Endometrium (tissue), 2 donors: ENCODE measurements around the gene FBN1.

ENCODE experiments used
- FAIRE-seq: peaks from 2 replicates; lab custom pipeline; 2012; peaks lifted over from hg19 to GRCh38; lab: Jason Lieb, UNC
- donor health status: control.
- donor health status: control.

The FBN1 gene

DNA sequence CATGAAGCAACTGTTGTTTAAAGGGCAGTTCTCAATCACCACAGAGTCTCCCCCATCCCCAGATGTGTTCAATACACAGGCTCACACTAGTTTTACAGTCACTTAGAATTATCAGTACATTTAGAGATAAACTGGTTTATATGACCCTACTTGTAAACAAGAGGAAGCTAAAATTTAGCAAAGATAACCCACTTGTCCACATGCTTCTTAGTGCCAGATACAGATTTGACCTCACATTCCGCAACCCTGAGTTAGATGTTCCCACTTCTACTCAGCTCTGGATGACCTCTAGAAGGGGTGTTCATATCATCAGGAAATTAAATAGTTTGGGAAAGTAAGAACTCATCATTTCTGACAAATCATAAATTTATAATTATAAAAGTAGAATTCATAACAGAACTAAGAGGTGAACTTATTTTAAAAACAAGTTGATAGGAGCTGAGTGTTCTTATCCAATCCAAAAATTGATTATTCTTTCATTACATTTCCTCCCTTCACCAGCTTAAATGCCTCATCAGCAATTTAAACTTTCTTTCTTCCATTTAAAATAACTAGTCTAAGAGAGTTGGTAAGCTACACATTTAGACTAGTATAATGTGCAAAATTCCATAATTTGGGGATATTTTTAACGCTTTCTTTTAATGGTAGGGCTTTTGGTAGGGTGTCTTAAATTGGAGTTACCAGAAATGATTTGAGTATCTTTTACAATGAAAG is 131.2 kb downstream of the FBN1 start:
- FAIRE-seq, result no peak

DNA sequence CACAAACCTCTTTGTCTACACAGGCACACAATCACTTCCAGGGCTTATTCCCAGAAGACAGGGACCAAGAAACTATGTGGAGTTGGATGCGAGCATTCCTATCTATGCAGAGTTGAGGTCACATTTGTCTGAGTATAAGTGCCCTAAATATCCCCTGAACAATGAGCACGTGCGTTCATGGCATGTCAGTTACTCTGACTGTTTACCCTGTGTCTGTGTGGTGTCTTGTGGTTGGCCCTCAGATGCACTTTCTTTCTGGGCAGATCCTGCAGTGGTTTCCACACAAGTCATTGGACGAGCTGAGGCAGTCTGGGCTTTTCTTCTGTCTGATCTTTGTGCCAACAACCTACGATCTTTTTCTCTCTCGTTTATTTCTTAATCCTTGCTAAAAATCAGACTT is 134.5 kb downstream of the FBN1 start:
- FAIRE-seq, result no peak

DNA sequence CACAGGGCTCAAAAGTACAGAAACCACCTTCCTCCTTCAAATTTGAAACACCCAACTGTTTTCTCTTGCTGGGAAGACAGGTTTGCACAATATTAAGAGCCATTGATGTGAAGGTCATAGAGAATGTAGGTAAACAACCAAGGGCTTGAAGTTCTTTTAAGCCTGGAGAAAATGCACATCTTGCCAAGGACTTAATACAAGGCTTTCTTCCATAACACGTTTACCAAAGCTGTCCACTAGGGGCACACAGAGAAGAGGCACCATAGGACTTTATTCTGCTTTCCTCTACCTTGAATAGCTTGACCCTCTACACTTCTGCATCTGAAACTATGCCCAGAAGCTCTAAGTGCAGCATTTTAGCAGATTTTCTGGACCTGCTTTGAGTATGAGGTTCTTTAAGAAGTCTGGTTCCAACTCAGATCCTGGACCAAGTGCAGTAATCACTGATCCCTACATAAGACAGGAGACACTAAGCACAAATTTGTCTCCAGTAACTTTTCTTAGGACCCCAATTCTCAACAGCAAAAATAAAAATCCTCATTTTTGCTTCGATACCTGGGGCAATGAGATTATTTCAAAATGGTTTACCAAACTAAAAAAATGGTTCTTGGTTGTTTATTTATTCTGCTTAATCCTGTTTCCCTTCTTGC is 138.0 kb downstream of the FBN1 start:
- FAIRE-seq, result no peak

DNA sequence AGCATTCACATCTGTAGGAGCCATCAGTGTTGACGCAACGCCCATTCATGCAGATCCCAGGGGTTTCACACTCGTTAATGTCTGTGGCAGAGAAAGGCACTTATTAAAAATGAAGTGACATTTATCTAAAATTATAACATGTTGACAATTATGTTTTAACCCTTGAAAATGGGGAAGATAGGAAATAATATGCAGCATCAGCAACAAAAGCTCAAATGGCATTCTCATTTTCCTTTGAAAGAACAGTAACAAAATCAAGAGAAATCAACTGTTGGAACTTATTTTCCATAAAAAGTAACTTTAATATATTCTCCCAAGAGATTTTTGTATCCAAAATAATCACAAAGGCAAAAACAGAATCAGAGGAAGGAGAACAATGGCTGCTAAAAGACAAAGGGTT is 140.4 kb downstream of the FBN1 start:
- FAIRE-seq, result no peak

DNA sequence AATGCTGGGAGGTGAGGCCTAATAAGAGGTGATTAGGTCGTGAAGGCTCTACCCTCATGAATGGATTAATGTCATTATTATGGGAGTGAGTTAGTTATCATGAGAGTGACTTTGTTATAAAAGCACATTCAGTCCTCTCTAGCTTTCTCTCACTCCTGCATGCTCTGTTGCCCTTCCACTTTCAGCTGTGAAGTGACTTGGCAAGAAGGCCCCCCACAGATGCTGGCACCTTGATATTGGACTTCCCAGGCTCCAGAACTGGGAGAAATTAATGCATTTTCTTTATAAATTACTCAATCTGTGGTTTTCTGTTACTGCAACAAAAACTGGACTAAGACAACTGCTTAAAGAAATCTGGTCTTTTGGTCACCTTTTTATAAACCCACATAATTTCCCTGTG is 144.3 kb downstream of the FBN1 start:
- no peak for FAIRE-seq

DNA sequence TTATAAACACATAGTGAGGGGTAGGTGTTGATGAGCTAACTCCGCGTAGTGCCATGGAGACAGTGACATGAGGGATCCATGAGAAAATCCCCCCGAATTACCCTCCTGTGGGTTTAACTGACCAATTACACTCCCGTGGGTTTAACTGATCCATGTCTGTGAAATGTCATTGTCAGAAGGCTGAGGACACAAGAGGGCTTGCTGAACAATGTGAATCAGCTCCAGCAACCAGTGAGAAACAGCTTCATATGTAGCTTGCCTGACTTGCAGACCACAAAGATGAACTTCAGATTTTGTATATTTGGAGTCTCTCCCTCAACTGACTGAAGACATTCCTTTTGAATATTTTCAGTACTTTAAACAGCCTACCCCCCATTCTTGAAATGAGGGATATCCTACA is 144.9 kb downstream of the FBN1 start:
- FAIRE-seq, result no peak

DNA sequence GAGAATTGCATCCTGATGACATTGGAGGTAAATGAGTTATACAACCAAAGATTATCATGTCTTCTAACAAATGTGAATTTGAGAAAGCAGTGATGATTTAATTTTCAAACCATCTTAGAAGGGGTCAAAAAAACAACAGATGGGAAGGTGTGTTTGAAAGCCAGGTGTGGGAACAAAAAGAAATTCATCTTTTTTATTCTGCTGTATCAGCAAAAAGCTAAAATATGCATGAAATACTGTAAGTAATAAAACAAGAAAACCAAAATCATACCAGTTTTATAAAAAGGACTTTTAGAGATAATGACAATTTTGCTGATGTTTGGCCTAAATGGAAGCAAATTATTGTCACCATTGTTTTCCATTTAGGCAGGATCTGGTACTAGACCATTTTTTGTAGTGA is 145.5 kb downstream of the FBN1 start:
- no peak for FAIRE-seq

DNA sequence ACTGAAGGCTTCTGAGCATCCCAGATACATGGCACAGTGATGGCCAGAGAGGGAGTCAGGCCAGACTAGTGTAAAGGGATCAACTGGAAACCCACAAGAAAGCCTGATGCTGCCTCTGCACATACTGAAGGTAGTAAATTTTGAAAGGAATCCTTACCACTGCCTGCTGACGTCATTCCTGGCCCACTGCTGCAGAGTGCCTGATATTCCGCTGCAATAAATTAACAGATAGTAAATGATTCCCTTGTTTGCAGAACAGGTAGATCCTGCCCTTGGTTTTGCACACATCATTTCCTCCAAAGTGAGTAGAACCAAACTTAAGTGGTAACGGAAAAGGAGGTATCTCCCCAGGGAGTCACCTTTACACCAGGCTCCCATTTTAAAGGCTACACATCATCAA is 146.7 kb downstream of the FBN1 start:
- no peak for FAIRE-seq

DNA sequence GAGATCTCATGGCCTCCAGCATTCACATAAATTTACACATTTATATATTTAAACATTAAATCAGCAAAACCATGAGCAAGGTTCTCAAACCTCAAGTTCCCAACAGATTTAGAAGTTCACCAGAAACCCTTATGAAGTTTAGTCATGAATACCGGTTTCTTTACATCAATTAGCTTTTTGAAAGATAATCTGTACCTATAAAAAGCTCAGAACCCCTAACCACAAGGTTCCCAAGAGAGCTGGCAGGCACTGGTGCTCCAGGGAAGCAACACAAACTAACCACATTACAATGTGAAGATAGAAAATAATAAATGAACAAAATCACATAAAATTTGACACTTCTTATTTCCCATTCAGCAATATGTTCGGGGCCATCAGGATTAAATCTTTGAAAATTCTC is 150.9 kb downstream of the FBN1 start:
- no peak for FAIRE-seq

DNA sequence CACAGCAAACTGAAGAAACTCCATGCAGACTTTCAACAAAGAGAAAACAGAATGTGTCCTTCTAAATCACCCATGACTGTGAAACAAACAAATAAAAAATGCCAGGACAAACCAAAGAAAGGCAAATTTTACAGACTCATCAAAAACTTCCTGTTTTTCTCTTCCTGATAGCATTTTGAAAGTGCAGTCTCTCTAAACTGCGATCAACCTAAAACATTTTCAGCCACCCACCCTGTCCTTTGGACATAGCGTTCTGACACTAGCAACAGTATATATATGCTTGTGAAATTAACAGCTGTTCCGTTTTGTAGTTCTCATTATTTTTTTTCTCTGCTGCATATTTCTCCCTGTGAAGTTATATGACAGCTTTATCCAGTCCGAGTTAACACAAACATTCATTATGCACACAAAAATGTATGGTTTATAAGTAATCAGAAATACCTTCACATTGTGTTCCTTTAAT is 151.7 kb downstream of the FBN1 start:
- FAIRE-seq, result no peak

DNA sequence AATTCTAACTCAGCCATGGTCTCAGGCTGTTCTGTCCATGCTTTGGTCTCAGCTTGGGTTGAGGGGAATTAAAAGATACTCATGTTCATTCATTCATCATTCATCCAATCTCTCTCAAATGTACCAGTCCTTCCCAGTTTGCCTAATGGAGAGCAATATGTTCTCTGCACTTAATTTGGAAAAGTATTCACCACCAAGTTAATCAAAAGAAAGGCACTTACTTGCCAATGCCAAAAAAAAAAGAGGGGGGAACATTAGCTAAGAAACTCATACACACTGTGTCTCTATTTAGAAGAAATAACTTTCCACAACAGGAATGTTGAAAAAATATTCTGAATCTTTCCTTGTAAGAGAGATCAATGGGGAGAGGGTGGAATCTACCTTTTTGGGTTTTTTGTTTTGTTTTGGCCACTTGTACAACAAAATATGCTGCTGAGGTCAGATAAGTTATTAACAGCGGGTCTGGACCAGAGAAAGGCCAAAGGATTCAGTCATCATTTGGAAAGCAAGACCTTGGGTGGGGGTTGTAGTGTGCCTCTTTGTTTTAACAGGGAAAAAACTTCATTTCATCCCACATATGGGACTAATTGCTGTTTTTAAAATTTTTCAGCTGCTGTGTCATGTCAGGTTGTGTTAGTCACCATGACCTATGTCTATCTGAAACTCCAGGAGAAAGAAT is 152.3 kb downstream of the FBN1 start:
- peak; percentile 98 for FAIRE-seq

DNA sequence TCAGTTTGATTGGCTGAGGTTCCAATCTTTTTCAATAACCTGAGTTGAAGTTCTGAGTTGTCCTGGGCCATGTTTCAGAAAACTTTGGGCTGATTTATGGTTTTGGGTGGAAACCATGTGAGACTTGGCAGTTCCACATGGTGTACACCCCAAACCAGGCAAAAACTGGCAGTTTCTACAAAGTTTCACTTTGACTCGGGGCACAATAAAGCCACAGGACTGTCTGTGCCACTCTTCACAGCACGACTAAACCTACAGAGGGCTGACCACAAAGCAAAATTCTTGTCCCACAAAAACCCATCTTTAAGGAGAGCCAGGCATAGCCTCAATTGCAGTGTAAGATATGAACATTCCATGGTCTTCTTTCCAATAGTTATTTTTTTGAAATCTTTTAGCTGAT is 159.3 kb downstream of the FBN1 start:
- FAIRE-seq, result no peak

DNA sequence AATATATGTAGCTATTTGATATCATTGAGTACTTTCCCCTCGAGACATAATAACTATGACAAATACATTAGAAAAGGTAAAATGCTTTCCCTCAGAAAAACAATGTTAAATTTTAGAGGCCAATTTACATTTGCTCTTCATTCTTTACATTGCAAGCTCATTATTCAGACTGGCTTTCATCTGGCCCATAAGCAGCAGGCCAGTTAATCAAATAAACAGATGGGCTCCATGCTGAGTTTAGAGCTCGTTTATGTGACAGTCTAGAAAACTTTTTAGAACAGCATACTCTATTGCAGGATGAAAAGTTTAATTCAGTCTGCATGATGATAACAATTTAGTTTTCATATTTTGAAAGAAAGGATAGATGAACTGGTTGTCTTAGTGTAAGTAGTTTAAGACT is 163.7 kb downstream of the FBN1 start:
- FAIRE-seq, result no peak

DNA sequence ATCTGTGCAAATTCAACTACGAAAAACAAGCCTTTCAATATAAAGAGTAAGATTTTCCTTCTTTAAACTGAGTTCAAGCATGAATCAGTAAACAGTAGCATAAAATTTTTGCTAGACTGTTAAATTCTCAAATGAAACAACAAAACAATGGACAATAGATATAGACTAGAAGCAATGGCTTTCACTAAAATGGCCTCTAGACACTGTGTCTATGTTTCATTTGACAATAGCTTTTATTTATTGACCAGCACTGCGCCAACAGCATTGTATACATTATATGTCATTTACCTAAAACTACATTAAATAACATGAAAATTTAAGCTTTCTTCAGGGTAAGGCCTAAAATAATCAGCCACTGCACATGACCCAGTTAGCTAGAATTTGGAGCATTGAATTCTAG is 165.8 kb downstream of the FBN1 start:
- FAIRE-seq, result no peak

DNA sequence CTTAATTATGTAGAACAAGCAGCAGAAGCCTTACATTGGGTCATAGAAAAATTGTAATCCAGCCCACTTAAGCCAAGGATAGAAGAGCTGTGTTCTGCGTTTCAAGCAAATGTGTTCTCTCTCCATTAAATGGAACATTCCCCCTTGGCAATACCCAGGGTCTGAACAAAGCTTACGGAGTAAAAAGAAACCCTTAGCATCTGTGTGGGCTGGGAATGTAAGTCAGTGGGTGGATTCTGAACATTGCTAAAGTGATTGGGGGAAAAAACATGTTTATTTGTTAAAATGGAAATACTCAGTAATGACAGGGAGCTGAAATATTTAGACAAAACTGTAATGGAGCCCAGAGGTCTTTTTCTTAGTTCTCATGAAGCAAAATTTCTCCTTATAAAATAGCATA is 166.9 kb downstream of the FBN1 start:
- FAIRE-seq, result no peak

DNA sequence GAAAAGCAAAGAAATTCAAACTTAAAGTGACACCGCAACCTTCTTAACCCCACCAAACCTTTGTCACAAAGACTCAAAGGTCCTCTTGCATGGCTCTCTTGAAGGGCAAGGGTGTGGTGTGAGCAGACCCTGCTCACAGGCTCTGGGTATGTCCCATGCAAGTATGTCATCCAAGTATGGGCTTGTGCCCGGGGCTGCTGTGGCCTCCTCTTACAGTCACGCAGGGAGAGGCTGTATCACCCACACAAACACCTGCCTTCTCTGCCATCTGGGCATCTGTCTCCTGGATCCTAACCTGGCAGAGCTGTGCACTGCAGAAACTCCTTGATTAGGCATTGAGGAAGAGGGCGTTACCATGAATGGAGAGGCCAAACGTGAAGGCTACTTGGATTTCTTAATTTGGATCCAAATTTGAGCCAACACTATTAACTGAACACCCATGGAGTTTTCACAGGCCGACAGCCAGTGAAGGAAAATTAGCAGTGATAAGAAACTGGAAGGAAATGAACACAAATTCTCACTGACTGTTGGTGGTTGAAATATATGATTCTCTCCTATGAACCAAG is 167.6 kb downstream of the FBN1 start:
- no peak for FAIRE-seq

DNA sequence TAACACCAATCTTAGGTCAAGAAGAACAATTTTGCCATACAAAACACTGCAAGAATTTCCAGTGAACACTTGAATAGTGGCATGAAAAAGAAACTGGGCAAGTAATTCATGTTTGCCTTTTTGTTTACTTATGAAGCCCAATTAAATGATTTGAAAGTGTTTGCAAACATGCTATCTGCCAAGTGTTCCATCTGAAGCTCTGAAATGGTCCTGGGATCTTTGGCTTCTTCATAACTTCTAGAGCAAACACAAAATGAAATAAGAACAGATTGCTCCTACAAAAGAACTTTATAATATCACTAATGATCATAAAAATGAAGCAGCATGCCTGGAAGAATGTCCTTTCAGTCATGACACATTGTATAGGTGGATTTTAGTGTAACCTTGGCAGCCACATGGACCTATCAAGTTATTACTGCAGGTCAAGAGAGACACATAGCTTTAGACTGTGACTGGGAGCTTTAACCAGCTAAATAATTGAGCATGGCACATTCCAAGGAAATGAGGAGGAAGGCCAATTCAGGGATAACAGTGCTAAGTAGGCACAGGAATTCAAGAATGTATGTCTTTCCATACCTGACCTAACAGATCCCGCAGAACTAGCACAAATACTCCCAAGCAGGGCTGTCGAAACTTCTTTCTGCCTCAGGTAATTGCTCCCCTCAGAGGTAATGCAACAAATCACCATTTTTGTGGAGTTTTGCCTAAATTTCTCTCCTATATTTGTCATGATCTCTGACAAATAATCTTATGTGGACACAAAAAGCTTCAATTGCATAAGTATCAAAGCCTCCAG is 169.7 kb downstream of the FBN1 start:
- FAIRE-seq, result no peak

DNA sequence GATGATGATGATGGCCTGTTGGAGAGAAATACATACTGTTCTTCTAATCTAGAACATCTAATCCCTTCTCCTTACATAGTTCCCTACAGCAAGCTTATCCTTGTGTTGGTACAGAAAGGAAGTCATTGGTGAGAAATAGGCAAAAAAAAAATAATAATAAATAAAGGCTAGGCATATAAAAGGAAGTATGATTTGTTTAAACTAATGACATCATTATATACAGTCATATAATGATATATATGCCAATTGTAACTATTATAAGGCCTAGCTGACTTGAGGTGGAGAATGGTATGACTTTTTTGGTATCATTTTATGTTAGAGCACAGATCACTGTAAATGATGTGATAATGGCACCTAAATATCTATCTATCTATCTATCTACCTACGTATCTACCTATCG is 171.8 kb downstream of the FBN1 start:
- no peak for FAIRE-seq

DNA sequence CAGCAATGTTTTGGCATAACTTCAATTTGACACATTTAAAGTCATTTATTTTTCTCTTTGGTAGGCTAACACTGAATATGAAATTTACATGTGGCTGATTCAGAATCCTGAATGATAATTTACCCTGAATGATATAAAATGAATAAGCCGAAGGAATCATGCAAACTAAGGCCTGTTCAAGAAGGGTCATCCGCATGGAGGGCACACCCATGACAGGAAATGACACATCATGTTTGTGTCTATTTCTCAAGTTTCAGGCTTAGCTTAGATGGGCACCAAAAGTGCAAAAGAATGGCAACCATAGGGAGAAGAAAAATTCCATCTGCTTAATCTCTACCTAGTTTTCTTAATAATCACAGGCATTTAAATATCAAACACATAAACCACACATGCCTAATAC is 172.8 kb downstream of the FBN1 start:
- FAIRE-seq, result no peak

DNA sequence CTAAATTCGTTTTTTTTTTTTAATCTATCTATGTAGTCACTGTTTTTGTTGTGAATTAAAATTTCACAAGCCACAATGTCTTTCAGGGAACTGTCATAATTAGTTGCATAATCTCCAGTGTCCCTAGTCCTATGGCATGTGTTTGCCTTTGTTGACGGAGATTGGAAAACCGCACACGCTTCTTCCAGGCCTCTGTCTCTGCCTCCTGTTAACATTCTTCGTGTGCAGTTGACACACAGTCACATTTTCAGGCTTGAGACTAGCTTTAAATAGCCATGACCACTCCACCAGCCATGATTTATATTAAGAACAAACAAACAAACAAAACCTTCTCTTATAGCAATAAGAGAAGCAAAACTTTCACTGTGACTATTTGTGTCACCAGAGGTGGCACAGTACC is 174.4 kb downstream of the FBN1 start:
- no peak for FAIRE-seq

DNA sequence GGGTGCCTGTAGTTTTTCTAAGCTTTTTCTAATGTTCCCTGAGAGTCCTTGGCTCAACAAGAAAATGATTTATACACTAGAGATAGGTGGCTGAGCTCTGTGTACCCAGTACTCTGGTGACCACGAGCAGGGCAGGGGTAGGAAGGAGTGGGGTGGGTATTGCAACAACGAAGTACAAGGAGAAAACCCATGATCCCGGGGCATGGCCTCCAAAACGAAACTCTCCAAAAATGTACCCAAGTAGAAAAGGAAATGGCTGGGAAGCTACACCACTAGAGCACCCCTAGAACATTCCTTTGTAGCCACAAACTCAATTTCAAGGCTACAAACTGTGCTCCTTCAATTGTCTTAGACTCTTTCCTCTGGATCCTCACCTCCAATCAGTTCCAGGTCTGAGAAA is 175.4 kb downstream of the FBN1 start:
- no peak for FAIRE-seq

DNA sequence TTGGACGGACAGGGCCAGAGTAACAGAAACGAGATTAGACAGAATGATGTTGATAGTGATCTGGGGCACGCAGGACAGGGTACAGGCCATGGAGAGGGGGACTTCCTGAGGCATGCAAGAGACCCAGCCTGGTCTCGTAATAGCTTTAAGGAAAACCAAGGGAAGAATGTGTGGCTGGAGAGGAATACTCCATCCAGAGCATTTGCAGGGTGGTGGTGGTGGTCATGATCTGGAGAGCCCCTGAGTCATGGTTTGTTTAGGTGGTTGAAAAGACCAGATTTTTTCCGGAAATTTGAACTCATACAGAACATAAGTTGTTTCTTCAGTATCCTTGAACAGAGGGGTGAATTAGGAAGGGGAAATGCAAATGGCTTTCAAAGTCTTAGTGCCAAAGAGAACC is 175.8 kb downstream of the FBN1 start:
- no peak for FAIRE-seq
